ENCODE measurements around the gene TUBGCP6.

Gene TUBGCP6

GRCh38 chr22:50200461-50201190 is 44.2 kb downstream of the TUBGCP6 start, which contains the start of gene SELENOO:
TSS of gene SELENOO (plus strand) at chr22:50201011. CDS start at chr22:50201037, 26 bp downstream.
- TF ChIP-seq POLR2AphosphoS5 (IDR thresholded peaks at IDR 0.05; ENCODE audit: low read depth, low read length): peak; percentile 49; the same call in 1 of the 2 replicates
- TF ChIP-seq, protein P1, sequence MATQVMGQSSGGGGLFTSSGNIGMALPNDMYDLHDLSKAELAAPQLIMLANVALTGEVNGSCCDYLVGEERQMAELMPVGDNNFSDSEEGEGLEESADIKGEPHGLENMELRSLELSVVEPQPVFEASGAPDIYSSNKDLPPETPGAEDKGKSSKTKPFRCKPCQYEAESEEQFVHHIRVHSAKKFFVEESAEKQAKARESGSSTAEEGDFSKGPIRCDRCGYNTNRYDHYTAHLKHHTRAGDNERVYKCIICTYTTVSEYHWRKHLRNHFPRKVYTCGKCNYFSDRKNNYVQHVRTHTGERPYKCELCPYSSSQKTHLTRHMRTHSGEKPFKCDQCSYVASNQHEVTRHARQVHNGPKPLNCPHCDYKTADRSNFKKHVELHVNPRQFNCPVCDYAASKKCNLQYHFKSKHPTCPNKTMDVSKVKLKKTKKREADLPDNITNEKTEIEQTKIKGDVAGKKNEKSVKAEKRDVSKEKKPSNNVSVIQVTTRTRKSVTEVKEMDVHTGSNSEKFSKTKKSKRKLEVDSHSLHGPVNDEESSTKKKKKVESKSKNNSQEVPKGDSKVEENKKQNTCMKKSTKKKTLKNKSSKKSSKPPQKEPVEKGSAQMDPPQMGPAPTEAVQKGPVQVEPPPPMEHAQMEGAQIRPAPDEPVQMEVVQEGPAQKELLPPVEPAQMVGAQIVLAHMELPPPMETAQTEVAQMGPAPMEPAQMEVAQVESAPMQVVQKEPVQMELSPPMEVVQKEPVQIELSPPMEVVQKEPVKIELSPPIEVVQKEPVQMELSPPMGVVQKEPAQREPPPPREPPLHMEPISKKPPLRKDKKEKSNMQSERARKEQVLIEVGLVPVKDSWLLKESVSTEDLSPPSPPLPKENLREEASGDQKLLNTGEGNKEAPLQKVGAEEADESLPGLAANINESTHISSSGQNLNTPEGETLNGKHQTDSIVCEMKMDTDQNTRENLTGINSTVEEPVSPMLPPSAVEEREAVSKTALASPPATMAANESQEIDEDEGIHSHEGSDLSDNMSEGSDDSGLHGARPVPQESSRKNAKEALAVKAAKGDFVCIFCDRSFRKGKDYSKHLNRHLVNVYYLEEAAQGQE (IDR thresholded peaks at IDR 0.05; ENCODE audit: insufficient read depth in 1 of 2, low read depth in 2 of 2, low read length in 2 of 2): no peak
- no peak; the same call in 1 of the 2 replicates for TF ChIP-seq SIN3A (IDR thresholded peaks at IDR 0.05; ENCODE audit: borderline replicate concordance, insufficient read depth, low read length)
- TF ChIP-seq TAF1 (IDR thresholded peaks at IDR 0.05; ENCODE audit: borderline replicate concordance, insufficient read depth, low read length): peak; percentile 51; the same call in 1 of the 2 replicates
- peak; percentile 38 for TF ChIP-seq FOXP2 (optimal IDR thresholded peaks at IDR 0.05; ENCODE audit: borderline replicate concordance, extremely low read depth, extremely low read length, insufficient read depth)

DNA sequence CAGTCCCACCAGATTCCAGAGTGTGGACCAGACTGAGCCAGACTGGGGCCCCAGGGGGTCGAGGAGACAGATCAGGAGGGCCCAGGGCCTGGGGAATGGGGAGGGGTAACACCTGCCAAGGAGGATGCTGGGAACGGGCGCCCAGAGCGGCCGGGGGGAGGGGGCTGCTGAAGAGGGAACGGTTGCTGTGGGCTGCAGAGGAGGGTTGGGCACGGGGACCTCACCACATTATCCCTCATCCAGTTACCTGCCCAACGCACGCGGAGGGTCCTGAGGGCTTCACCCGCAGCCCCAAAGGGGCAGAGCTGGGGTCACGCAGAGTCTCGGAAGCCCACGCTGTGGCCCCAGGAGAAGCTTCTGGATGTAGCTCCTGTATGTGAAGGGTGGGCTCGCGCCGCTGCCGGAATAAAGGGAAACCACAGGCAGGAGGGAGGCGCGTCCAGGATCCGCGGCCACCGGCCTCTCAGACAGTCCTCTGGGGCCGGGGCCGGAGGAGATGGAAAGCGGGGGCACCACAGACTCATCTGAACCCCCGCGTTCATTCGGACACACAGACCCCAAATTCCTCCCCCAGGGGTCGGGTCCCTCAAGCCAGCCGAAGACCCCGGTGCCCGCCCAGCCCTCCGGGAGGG is 44.9 kb downstream of the TUBGCP6 start:
- TF ChIP-seq SIN3A (IDR thresholded peaks at IDR 0.05; ENCODE audit: borderline replicate concordance, insufficient read depth, low read length) (no peak), POLR2AphosphoS5 (IDR thresholded peaks at IDR 0.05; ENCODE audit: low read depth, low read length) (peak; percentile 24; the same call in 1 of the 2 replicates)

- no peak for TF ChIP-seq POLR2AphosphoS5 (IDR thresholded peaks at IDR 0.05; ENCODE audit: low read depth, low read length)
- no peak for TF ChIP-seq TAF1 (IDR thresholded peaks at IDR 0.05; ENCODE audit: borderline replicate concordance, insufficient read depth, low read length)
- TF ChIP-seq FOXP2 (optimal IDR thresholded peaks at IDR 0.05; ENCODE audit: borderline replicate concordance, extremely low read depth, extremely low read length, insufficient read depth): no peak
- TF ChIP-seq, protein P1 (IDR thresholded peaks at IDR 0.05; ENCODE audit: insufficient read depth in 1 of 2, low read depth in 2 of 2, low read length in 2 of 2): no peak
- no peak for TF ChIP-seq SIN3A (IDR thresholded peaks at IDR 0.05; ENCODE audit: borderline replicate concordance, insufficient read depth, low read length)
These were observed 45.5 kb downstream of the TUBGCP6 start for GRCh38 chr22:50199251-50199721.

DNA sequence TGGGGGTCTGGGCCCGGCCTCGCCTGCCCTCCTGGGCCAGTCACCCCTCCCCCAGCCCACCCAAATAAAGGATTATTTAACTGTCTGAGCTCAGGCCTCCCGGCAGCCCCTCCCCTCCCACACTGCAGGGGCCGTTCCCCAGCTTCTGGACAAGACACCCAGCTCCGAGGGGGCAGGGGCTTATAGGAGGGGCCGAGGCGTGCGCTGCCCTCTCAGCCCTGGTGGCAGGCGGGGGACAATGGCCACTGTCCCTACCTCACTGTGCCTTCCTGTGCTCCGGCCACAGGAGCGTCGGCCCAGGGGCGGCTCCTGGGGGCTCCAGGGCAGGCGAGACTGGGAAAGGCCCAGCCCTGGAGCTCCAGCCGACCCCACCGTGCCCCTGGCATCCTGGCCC is 46.2 kb downstream of the TUBGCP6 start:
- TF ChIP-seq, protein P1 (IDR thresholded peaks at IDR 0.05; ENCODE audit: insufficient read depth in 1 of 2, low read depth in 2 of 2, low read length in 2 of 2): no peak
- TF ChIP-seq TAF1 (IDR thresholded peaks at IDR 0.05; ENCODE audit: borderline replicate concordance, insufficient read depth, low read length) (no peak), SIN3A (IDR thresholded peaks at IDR 0.05; ENCODE audit: borderline replicate concordance, insufficient read depth, low read length) (no peak), POLR2AphosphoS5 (IDR thresholded peaks at IDR 0.05; ENCODE audit: low read depth, low read length) (no peak), FOXP2 (optimal IDR thresholded peaks at IDR 0.05; ENCODE audit: borderline replicate concordance, extremely low read depth, extremely low read length, insufficient read depth) (no peak)

DNA sequence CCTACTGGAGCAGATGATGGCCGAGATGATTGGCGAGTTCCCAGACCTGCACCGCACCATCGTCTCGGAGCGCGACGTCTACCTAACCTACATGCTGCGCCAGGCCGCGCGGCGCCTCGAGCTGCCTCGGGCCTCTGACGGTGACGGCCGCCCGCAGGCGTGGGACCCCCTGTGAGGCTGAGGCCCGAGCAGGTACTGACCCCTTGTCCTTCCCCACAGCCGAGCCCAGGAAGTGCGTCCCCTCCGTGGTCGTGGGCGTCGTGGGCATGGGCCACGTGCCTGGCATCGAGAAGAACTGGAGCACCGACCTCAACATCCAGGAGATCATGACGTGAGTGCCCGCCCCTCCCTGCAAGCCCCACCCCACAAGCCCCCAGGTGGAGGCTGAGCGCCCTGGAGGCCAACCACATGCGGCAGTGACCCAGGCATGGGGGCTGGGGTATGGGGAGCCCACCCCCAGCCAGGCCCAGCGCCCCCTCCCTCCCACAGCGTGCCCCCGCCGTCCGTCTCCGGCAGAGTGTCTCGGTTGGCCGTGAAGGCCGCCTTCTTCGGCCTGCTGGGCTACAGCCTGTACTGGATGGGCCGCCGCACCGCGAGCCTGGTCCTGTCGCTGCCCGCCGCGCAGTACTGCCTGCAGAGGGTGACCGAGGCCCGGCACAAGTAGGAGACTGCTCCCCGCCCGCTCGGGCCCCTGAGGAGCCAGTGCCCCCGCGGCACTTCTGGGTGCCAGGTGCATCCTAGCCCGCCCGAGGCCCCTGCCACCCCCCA is 46.8 kb downstream of the TUBGCP6 start:
- TF ChIP-seq TAF1 (IDR thresholded peaks at IDR 0.05; ENCODE audit: borderline replicate concordance, insufficient read depth, low read length) (no peak), FOXP2 (optimal IDR thresholded peaks at IDR 0.05; ENCODE audit: borderline replicate concordance, extremely low read depth, extremely low read length, insufficient read depth) (no peak), SIN3A (IDR thresholded peaks at IDR 0.05; ENCODE audit: borderline replicate concordance, insufficient read depth, low read length) (no peak), POLR2AphosphoS5 (IDR thresholded peaks at IDR 0.05; ENCODE audit: low read depth, low read length) (no peak)
- TF ChIP-seq, protein P1 (IDR thresholded peaks at IDR 0.05; ENCODE audit: insufficient read depth in 1 of 2, low read depth in 2 of 2, low read length in 2 of 2): no peak
